ES-I3 (cell line): ENCODE data around the gene CYBB.

Experiments used
- H3K36me3 ChIP-seq: 2 replicates; pipeline ENCODE4 v1.6.1; 2013; ENCODE audit warnings: mild to moderate bottlenecking, low read length, control low read depth, moderate library complexity; ENCODE audit not compliant: insufficient read depth
- H3K4me1 ChIP-seq: 2 replicates; pipeline ENCODE4 v1.6.1; 2013; ENCODE audit warnings: mild to moderate bottlenecking, control low read depth, low read length; ENCODE audit not compliant: insufficient read depth
- H3K9ac ChIP-seq: 2 replicates; pipeline ENCODE4 v1.6.1; 2013; ENCODE audit warnings: low read depth, mild to moderate bottlenecking, low read length, moderate library complexity
- H3K9me3 ChIP-seq: 2 replicates; pipeline ENCODE4 v1.6.1; 2013; ENCODE audit warnings: mild to moderate bottlenecking, low read length, moderate library complexity; ENCODE audit not compliant: control insufficient read depth, insufficient read depth

The CYBB gene

DNA sequence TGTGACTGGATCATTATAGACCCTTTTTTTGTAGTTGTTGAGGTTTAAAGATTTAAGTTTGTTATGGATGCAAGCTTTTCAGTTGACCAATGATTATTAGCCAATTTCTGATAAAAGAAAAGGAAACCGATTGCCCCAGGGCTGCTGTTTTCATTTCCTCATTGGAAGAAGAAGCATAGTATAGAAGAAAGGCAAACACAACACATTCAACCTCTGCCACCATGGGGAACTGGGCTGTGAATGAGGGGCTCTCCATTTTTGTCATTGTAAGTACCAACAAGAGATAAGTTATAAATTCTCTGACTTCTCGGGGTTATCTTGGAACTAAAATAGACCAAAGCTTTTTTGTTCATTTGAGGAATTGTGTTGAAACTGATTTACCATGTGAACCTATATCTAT, at the start of gene CYBB:
Gene CYBB (plus strand): TSS at position 203 of the 400 bp plus-strand sequence. CDS start 19 bp downstream, at position 222.
- H3K36me3 ChIP-seq: no peaks in the 10 kb centered on the region
- H3K4me1 ChIP-seq: no peaks in the 10 kb centered on the region
- H3K9me3 ChIP-seq: no peaks in the 10 kb centered on the region
- H3K9ac ChIP-seq: no peak within 1 kb of the TSS

DNA sequence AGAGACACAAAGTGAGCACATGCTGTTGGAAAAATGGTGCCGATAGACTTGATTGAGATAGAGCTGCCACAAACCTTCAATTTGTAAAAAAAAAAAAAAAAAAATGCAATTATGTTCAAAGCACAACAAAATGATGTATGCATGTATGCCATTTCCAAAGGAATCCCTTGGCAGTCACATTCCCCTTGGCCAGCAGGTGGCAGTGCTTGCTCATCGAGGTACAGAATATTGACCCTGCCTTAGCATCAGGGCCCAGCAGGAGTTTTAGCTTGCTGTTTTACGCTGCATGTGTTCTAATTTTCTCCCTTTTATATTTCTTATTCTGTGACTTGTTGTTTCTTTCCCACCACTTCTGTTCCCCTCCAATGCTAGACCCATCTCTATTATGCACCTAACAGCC, 34.5 kb upstream of the CYBB start:
- Histone ChIP-seq H3K9ac (no peak overlapping the region), H3K36me3 (no peaks in the 10 kb centered on the region), H3K4me1 (no peaks in the 10 kb centered on the region), H3K9me3 (no peaks in the 10 kb centered on the region)

- no peaks in the 10 kb centered on the region for H3K9me3 ChIP-seq
- no peaks in the 10 kb centered on the region for H3K4me1 ChIP-seq
- no peaks in the 10 kb centered on the region for H3K36me3 ChIP-seq
- H3K9ac ChIP-seq: no peak overlapping the region
These were observed 34.0 kb upstream of the CYBB start for GRCh38 chrX:37745835-37746217.

- H3K9ac ChIP-seq: no peak overlapping the region
- H3K4me1 ChIP-seq: no peaks in the 10 kb centered on the region
These were observed 33.5 kb upstream of the CYBB start for GRCh38 chrX:37746218-37746941.

GRCh38 chrX:37746951-37747350, 32.9 kb upstream of the CYBB start:
- Histone ChIP-seq H3K9me3 (no peaks in the 10 kb centered on the region), H3K4me1 (no peaks in the 10 kb centered on the region), H3K9ac (no peak overlapping the region), H3K36me3 (no peaks in the 10 kb centered on the region)

More at GRCh38 chrX:37746218-37746941, 33.5 kb upstream of the CYBB start:
- Histone ChIP-seq H3K36me3 (no peaks in the 10 kb centered on the region), H3K9me3 (no peaks in the 10 kb centered on the region)

DNA sequence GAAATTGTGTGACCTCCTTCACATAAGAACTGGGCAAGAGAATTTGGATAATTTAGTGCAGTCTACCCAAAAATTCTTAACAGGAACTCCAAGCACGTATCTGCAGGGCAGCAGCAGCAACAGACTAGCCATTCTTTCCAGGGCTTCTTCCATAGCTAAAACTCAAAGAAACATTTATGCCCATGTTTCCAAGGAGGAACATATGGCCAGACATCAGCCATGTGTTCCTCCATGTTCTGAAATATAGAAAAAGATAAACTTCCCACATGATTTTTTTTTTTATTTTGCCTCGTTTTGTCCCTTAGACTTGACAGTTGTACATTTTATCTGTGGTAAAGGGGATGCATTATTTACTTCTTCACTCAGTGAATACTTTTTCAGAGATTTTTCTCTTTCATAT, 27.6 kb upstream of the CYBB start:
- no peaks in the 10 kb centered on the region for H3K36me3 ChIP-seq
- no peaks in the 10 kb centered on the region for H3K4me1 ChIP-seq
- no peak overlapping the region for H3K9ac ChIP-seq
- H3K9me3 ChIP-seq: no peaks in the 10 kb centered on the region

DNA sequence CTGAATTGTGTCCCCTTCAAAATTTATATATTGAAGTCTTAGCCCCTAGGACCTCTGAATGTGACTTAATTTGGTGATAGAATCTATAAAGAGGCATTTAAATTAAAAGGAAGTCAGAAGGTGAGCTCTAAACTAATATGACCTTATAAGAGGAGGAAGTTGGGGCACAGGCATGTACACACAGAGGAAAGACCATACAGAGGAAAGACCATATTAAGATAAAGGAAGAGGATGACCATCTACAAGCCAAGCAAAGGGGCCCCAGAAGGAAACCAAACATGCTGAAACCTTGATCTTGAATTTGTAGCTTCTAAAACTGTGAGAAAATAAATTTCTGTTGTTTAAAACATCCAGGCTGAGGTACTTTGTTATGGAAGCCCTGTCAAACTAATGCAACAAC, 26.9 kb upstream of the CYBB start:
- Histone ChIP-seq H3K36me3 (no peaks in the 10 kb centered on the region), H3K9me3 (no peaks in the 10 kb centered on the region), H3K4me1 (no peaks in the 10 kb centered on the region), H3K9ac (no peak overlapping the region)

DNA sequence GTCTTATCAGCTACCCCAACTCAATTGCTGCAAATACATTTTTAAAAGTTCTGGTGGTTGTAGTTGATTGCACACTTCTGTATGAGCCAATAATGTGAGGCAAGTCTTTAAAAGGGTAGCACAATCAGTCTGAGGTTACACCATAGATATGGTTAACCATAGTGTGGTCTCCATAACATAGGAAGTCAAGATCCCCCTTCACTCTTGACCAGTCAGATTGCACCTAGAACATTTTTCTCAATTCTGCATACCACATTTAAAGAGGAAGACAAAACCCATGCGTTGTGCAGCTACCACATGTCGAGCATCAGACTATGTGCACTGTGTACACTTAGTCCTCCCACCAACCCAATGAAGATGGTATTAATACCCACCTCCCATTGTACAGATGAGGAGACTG, 26.5 kb upstream of the CYBB start:
- Histone ChIP-seq H3K9me3 (no peaks in the 10 kb centered on the region), H3K36me3 (no peaks in the 10 kb centered on the region), H3K4me1 (no peaks in the 10 kb centered on the region), H3K9ac (no peak overlapping the region)

GRCh38 chrX:37754516-37754915, 25.3 kb upstream of the CYBB start:
- Histone ChIP-seq H3K9me3 (no peaks in the 10 kb centered on the region), H3K4me1 (no peaks in the 10 kb centered on the region), H3K36me3 (no peaks in the 10 kb centered on the region), H3K9ac (no peak overlapping the region)

DNA sequence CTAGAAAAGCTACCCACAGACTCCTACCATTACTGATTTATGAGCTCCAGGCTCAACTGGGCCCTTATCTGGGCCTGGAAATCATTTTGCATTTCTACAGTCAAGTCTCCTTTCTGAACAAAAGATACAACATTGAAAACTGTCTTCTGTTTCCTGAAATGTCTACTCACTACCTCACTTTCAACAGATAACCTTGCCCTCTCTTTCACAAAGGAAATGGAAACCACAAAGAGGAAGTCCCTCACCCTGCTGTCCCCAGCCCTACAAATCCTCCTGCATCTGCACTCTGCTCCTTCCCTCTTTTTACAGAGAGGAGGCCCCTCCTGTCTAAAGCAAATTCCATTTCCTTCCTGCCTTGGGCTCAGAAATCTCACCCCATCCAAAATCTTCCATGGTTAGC, 24.8 kb upstream of the CYBB start:
- Histone ChIP-seq H3K9ac (no peak overlapping the region), H3K36me3 (no peaks in the 10 kb centered on the region), H3K4me1 (no peaks in the 10 kb centered on the region), H3K9me3 (no peaks in the 10 kb centered on the region)

GRCh38 chrX:37757082-37757481, 22.8 kb upstream of the CYBB start:
- no peaks in the 10 kb centered on the region for H3K4me1 ChIP-seq

GRCh38 chrX:37759351-37759750, 20.5 kb upstream of the CYBB start:
- Histone ChIP-seq H3K4me1 (no peaks in the 10 kb centered on the region), H3K9me3 (no peaks in the 10 kb centered on the region), H3K36me3 (no peaks in the 10 kb centered on the region), H3K9ac (no peak overlapping the region)

More at GRCh38 chrX:37757082-37757481, 22.8 kb upstream of the CYBB start:
- H3K36me3 ChIP-seq: no peaks in the 10 kb centered on the region
- no peaks in the 10 kb centered on the region for H3K9me3 ChIP-seq
- no peak overlapping the region for H3K9ac ChIP-seq

GRCh38 chrX:37759878-37760418, 19.9 kb upstream of the CYBB start:
- Histone ChIP-seq H3K9ac (no peak overlapping the region), H3K4me1 (no peaks in the 10 kb centered on the region), H3K36me3 (no peaks in the 10 kb centered on the region), H3K9me3 (no peaks in the 10 kb centered on the region)

GRCh38 chrX:37763400-37763799, 16.5 kb upstream of the CYBB start:
- no peaks in the 10 kb centered on the region for H3K4me1 ChIP-seq

GRCh38 chrX:37765507-37765906, 14.4 kb upstream of the CYBB start:
- H3K4me1 ChIP-seq: no peaks in the 10 kb centered on the region
- H3K9me3 ChIP-seq: no peaks in the 10 kb centered on the region
- H3K9ac ChIP-seq: no peak overlapping the region
- no peaks in the 10 kb centered on the region for H3K36me3 ChIP-seq

More at GRCh38 chrX:37763400-37763799, 16.5 kb upstream of the CYBB start:
- Histone ChIP-seq H3K9ac (no peak overlapping the region), H3K36me3 (no peaks in the 10 kb centered on the region), H3K9me3 (no peaks in the 10 kb centered on the region)
